HG02571 (cell line): Measurements from ENCODE around the gene MACROH2A2.
"Not testable (repeated sequence)": the region's sequence is repeated elsewhere in the genome, so short reads cannot be mapped to it uniquely, and the experiment has no call there.

Source experiments
- ATAC-seq: cut with Tn5 transposase; IDR thresholded peaks from one replicate; pipeline ENCODE4 v1.9.1; 2021; ENCODE audit warnings: mild to moderate bottlenecking, moderate library complexity; ENCODE audit not compliant: unreplicated experiment

MACROH2A2 gene

DNA sequence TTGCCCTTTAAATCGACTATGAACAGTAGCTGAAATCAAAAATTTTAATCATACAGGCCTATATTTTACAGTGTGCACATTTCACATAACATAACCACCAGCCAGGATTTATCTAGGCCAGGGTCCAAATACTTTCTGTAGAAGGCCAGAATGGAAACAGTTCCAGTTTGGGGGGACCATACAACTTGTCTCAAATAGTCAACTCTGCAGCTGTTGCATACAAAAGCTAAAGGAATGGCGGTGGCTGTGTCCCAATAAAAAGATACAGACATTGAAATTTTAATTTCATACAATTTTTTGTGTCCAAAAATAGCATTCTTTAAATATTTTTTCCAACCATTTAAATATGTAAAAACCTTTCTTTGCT is 94.6 kb downstream of the MACROH2A2 start:
- ATAC-seq, result no peak

GRCh38 chr10:70148516-70148915 is 95.9 kb downstream of the MACROH2A2 start:
- ATAC-seq, result no peak

DNA sequence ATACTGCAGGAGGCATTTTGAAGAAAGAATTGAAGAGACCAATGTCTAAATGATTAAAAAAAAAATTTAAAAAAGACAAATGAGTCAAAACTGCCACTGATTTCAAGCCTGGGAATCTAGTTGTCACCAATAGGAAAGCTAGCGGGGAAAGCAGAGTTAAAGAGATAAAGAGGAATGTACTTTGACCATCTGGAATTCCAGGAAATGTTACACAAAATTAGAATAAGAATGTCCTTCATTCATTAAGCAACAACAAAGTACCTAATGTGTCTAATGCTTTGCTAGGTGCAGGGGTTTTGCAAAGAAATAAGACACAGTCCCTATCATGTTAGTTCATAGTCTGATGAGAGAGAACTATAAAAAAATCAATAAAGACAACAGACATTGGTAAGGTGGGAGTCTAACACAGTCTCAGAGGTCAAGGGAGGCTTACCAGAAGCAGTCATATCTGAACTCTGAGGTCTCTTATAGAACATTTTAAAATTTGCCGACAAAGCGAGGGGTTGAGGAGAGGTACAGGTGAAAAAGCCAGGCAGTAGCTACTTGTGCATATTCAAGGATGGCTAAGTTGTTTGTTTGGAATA is 102.7 kb downstream of the MACROH2A2 start:
- no peak for ATAC-seq

- no peak for ATAC-seq
Measured at GRCh38 chr10:70158113-70158512, 105.5 kb downstream of the MACROH2A2 start.

DNA sequence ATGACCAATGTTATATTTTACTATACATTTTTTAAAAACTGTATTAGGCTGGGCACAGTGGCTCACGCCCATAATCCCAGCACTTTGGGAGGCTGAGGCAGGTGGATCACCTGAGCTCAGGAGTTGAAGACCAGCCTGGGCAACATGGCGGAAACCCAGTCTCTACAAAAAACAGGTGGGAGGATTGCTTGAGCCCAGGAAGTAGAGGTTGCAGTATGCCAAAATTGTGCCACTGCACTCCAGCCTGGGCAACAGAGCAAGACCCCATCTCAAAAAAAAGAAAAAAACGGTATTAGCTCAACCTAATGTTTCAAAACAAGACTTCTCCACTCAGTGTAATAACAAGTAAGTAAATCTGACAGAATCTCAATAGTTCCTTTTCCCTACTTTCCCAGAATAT is 106.7 kb downstream of the MACROH2A2 start:
- ATAC-seq, result not testable (repeated sequence)

GRCh38 chr10:70160798-70161197 is 108.2 kb downstream of the MACROH2A2 start:
- no peak for ATAC-seq
